Chondrocyte (in vitro differentiated cells): ENCODE measurements around the gene ACCSL. TPM values are rescaled to one million over a fixed set of nuclear protein-coding genes. Genes with fewer than 3 reads are reported as not detected.

Source experiments
- DNase-seq: peaks from one replicate; pipeline ENCODE4 v3.0.0; 2021; ENCODE audit warnings: mixed read lengths, low spot score
- H3K27ac Mint-ChIP-seq: one replicate; pipeline ENCODE4 v1.8.0; 2021; ENCODE audit warnings: mild to moderate bottlenecking, moderate library complexity, mixed read lengths; ENCODE audit not compliant: unreplicated experiment
- H3K27me3 Mint-ChIP-seq: 2 replicates; pipeline ENCODE4 v1.8.0; 2021; ENCODE audit warnings: low read depth, mixed read lengths
- H3K36me3 Mint-ChIP-seq: 2 replicates; pipeline ENCODE4 v1.8.0; 2021; ENCODE audit warnings: low read depth, mixed read lengths
- H3K4me1 Mint-ChIP-seq: 2 replicates; pipeline ENCODE4 v1.8.0; 2021; ENCODE audit warnings: low read depth, mild to moderate bottlenecking, mixed read lengths
- H3K4me3 Mint-ChIP-seq: one replicate; pipeline ENCODE4 v1.8.0; 2021; ENCODE audit warnings: mild to moderate bottlenecking, moderate library complexity, mixed read lengths; ENCODE audit not compliant: unreplicated experiment
- H3K9me3 Mint-ChIP-seq: 2 replicates; pipeline ENCODE4 v1.8.0; 2021; ENCODE audit warnings: low read depth, mixed read lengths
- total RNA-seq: library from RNA; stranded (reverse); gene quantifications from 3 replicates; pipeline ENCODE4 v1.2.1, GENCODE V29; 2021
- TF ChIP-seq, protein P1 (sequence below): fragments of 200-600 bp; sonication (generic); IDR thresholded peaks from 2 replicates; pipeline ENCODE4 v1.5.0; 2021; ENCODE audit warnings: antibody characterized with exemption, mild to moderate bottlenecking, moderate library complexity

Gene ACCSL
- total RNA-seq, 1 donor from 2014 or later = not detected

DNA sequence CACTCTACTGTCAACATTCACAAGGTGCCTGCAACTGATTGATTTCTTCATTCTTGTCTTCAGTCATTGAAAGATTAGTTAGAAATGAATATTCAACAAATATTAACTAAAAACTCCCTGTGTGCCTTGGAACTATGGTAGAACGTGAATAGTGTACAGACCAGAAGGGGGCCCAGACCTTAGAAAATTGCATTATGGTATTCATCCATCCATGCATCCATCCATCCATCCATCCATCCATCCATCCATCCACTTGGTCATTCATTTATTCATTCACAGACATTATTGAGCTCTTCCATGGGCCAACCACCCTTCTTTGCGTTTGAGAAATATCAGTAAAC lies 10.2 kb upstream of the ACCSL start:
- TF ChIP-seq, protein P1, sequence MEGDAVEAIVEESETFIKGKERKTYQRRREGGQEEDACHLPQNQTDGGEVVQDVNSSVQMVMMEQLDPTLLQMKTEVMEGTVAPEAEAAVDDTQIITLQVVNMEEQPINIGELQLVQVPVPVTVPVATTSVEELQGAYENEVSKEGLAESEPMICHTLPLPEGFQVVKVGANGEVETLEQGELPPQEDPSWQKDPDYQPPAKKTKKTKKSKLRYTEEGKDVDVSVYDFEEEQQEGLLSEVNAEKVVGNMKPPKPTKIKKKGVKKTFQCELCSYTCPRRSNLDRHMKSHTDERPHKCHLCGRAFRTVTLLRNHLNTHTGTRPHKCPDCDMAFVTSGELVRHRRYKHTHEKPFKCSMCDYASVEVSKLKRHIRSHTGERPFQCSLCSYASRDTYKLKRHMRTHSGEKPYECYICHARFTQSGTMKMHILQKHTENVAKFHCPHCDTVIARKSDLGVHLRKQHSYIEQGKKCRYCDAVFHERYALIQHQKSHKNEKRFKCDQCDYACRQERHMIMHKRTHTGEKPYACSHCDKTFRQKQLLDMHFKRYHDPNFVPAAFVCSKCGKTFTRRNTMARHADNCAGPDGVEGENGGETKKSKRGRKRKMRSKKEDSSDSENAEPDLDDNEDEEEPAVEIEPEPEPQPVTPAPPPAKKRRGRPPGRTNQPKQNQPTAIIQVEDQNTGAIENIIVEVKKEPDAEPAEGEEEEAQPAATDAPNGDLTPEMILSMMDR = peak; percentile 8
- H3K27ac Mint-ChIP-seq = no peak overlapping the region
- H3K27me3 Mint-ChIP-seq = peaks cover 12% of the 10 kb centered on the region
- H3K4me3 Mint-ChIP-seq = no peak overlapping the region
- peaks cover 6% of the 10 kb centered on the region for H3K4me1 Mint-ChIP-seq
- DNase-seq = no peak
- peaks cover 3% of the 10 kb centered on the region for H3K36me3 Mint-ChIP-seq
- H3K9me3 Mint-ChIP-seq = peaks cover 8% of the 10 kb centered on the region

DNA sequence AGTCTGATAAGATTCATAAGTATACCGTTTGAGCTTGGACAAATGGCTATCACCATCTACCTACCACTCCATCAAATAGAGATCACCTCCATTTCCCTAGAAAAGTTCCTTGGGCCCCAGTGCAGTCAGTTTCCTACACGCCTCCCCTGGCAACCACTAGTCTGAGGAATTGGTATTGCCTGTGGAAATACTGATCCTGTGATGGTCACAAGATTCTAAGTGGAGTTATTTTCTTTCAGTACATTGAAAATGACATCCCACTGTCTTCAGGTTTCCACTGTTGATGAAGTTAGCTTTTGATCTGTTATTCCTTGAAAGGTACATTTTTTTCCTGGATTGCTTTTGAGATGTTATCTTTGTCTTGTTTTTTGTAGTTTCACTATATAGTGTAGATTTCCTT lies 4.6 kb upstream of the ACCSL start:
- H3K9me3 Mint-ChIP-seq = peaks cover 8% of the 10 kb centered on the region
- no peak overlapping the region for H3K27ac Mint-ChIP-seq
- no peak for DNase-seq
- no peak overlapping the region for H3K4me3 Mint-ChIP-seq
- H3K4me1 Mint-ChIP-seq = no peaks in the 10 kb centered on the region
- peaks cover 3% of the 10 kb centered on the region for H3K36me3 Mint-ChIP-seq
- TF ChIP-seq, protein P1 = no peak
- H3K27me3 Mint-ChIP-seq = peaks cover 17% of the 10 kb centered on the region

DNA sequence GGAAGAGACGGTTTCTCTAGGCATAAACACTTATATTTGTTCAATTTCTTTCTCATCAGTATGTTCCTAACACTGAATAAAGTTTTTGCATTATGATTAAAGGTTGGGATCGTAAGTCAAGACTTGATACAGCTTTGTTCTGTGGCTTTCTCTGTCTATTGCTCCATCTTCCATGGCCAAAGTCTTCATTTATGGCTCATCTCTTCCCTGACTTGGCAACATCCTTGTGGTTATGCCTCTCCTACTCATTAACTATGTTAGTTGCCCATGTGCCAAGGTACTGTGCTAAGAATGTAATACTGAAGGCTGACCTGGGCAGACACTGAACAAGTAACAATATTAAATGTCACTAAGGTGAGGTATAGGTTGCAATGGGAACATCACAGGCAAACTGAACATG lies 1.6 kb upstream of the ACCSL start:
- DNase-seq = no peak
- TF ChIP-seq, protein P1 = no peak
- H3K4me1 Mint-ChIP-seq = no peaks in the 10 kb centered on the region
- H3K4me3 Mint-ChIP-seq = no peak overlapping the region
- no peaks in the 10 kb centered on the region for H3K36me3 Mint-ChIP-seq
- H3K9me3 Mint-ChIP-seq = peaks cover 3% of the 10 kb centered on the region
- H3K27ac Mint-ChIP-seq = no peak overlapping the region
- H3K27me3 Mint-ChIP-seq = peaks cover 9% of the 10 kb centered on the region

DNA sequence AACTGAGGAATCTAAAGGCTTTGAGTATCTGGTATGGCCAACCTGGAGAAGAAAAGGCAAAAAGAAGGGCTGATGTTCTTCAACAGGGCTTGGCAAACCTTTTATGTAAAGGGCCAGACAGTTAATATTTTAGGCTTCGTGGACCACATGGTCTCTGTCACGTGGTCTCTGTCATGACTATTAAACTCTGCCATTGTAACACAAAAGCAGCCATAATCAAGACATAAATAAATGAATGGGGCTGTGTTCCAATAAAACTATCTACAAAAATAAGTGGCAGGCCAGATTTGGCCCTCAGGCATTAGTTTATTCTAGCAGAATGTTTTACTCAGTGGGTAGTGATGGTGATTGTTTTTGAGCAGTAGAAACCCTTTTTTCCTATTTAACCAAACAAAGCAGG lies 483 bp upstream of the ACCSL start:
- peaks cover 9% of the 10 kb centered on the region for H3K27me3 Mint-ChIP-seq
- no peak overlapping the region for H3K4me3 Mint-ChIP-seq
- H3K36me3 Mint-ChIP-seq = no peaks in the 10 kb centered on the region
- TF ChIP-seq, protein P1 = no peak
- no peak for DNase-seq
- H3K9me3 Mint-ChIP-seq = no peaks in the 10 kb centered on the region
- no peak overlapping the region for H3K27ac Mint-ChIP-seq
- H3K4me1 Mint-ChIP-seq = no peaks in the 10 kb centered on the region

DNA sequence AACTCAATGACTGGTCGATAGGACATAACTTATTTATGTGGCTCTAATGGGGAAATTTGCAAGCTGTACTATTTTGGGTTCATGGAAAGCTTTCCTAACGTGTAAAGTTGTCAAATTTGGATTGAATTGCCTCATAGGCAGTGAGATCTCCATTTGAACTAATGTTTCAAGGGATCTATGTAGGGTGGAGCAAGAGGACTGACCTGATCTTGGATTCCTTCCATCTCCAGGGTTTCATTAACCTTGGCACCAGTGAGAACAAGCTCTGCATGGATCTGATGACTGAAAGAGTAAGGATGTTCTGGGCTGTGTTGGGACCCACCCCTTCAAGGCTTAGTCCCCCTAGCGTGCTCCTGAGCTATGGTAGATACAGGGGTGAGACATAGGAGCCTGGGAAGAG lies 2.1 kb downstream of the ACCSL start:
- no peaks in the 10 kb centered on the region for H3K4me1 Mint-ChIP-seq
- H3K4me3 Mint-ChIP-seq = no peak overlapping the region
- no peaks in the 10 kb centered on the region for H3K9me3 Mint-ChIP-seq
- TF ChIP-seq, protein P1 = no peak
- H3K36me3 Mint-ChIP-seq = no peaks in the 10 kb centered on the region
- no peak for DNase-seq
- H3K27ac Mint-ChIP-seq = no peak overlapping the region
- H3K27me3 Mint-ChIP-seq = peaks cover 4% of the 10 kb centered on the region
